Measurements from ENCODE around the gene ISM1. TPM values are rescaled to one million over a fixed set of nuclear protein-coding genes. Genes with fewer than 3 reads are reported as not detected.

ISM1 gene
- total and polyA plus RNA-seq, 2 donors (not counting 1 experiment from before 2014, with no cell fraction given): 0.10 to 0.17 TPM

DNA sequence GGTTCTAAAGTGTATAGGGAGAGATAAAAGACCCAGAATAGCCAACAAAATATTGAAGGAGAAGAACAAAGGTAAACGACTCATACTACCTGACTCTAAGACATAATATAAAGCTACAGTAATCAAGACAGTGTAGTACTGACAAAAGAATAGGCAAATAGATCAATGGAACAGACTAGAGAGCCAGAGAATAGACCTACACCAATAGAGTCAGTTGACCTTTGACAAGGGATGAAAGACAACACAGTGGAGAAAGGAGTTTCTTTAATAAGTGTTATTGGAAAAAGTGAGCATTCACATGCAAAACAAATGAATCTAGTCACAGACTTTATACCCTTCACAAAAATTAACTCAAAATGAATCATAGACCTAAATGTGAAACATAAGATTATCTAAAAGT, 96.4 kb downstream of the ISM1 start:
- no peak overlapping the region for H2AFZ ChIP-seq (ENCODE audit: low read length)
- H3K9me3 ChIP-seq (ENCODE audit: control insufficient read depth, insufficient read depth, low read depth, low read length): no peaks in the 10 kb centered on the region
- H3K27me3 ChIP-seq (ENCODE audit: control insufficient read depth, insufficient read depth, low read length): no peaks in the 10 kb centered on the region
- no peak overlapping the region for H3K9ac ChIP-seq (ENCODE audit: insufficient read depth, low read length)
- H3K79me2 ChIP-seq (ENCODE audit: control insufficient read depth, insufficient read depth, low read length): no peaks in the 10 kb centered on the region
- H4K20me1 ChIP-seq (ENCODE audit: control insufficient read depth, extremely low read depth, insufficient read depth, low read length): no peaks in the 10 kb centered on the region
- DNase-seq (ENCODE audit: low read depth in 2 of 2): no peak
- H3K36me3 ChIP-seq (ENCODE audit: control insufficient read depth, insufficient read depth, low read length): no peaks in the 10 kb centered on the region
- H3K4me3 ChIP-seq (replicated peaks in 1 of 4; ENCODE audit: control extremely low read depth in 1 of 4, insufficient read depth in 1 of 4, low read depth in 3 of 4, low read length in 4 of 4): no peak overlapping the region
- no peak for TF ChIP-seq EZH2 (IDR thresholded peaks at IDR 0.05; ENCODE audit: low read length, missing control alignments)
- TF ChIP-seq, protein P1, sequence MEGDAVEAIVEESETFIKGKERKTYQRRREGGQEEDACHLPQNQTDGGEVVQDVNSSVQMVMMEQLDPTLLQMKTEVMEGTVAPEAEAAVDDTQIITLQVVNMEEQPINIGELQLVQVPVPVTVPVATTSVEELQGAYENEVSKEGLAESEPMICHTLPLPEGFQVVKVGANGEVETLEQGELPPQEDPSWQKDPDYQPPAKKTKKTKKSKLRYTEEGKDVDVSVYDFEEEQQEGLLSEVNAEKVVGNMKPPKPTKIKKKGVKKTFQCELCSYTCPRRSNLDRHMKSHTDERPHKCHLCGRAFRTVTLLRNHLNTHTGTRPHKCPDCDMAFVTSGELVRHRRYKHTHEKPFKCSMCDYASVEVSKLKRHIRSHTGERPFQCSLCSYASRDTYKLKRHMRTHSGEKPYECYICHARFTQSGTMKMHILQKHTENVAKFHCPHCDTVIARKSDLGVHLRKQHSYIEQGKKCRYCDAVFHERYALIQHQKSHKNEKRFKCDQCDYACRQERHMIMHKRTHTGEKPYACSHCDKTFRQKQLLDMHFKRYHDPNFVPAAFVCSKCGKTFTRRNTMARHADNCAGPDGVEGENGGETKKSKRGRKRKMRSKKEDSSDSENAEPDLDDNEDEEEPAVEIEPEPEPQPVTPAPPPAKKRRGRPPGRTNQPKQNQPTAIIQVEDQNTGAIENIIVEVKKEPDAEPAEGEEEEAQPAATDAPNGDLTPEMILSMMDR (conservative IDR thresholded peaks at IDR 0.05 in 1 of 2, IDR thresholded peaks at IDR 0.05 in 1 of 2; ENCODE audit: low read depth in 1 of 2, low read length in 2 of 2): no peak
- H3K4me2 ChIP-seq (ENCODE audit: extremely low read depth, insufficient read depth, low read length): no peak overlapping the region
- H3K27ac ChIP-seq (ENCODE audit: insufficient read depth, low read length): no peak overlapping the region
- H3K4me1 ChIP-seq (ENCODE audit: control insufficient read depth, extremely low read depth, insufficient read depth, low read length): no peaks in the 10 kb centered on the region

DNA sequence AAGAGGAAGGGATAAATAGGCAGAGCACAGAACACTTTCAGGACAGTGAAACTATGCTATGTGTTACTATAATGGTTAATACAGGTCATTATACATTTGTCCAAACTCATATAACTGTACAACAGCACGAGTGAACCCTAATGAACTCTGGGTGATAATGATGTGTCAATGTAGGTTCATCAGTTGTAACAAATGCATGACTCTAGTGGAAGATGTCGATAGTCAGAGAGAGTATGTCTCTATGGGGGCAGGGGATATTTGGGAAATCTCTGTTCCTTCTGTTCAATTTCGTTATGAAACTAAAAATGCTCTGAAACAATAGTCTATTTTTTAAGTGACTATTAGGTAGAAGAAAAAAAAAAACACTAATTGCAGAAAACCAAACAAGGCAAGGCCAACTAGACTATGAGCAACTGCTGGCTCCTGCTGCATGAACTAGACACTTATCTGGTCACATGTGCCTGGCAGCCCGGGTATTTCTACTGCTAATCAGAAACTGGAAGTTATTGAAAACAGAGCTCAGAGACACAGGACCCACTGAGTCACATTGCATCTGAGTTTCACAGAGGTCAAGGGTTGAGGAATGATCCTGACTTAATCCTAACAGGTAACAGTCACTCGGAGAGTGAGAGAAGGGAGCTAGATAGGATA, 97.9 kb downstream of the ISM1 start:
- H3K4me3 ChIP-seq (replicated peaks in 1 of 4; ENCODE audit: control extremely low read depth in 1 of 4, insufficient read depth in 1 of 4, low read depth in 3 of 4, low read length in 4 of 4): no peak overlapping the region
- H3K79me2 ChIP-seq (ENCODE audit: control insufficient read depth, insufficient read depth, low read length): no peaks in the 10 kb centered on the region
- H3K4me1 ChIP-seq (ENCODE audit: control insufficient read depth, extremely low read depth, insufficient read depth, low read length): no peaks in the 10 kb centered on the region
- H3K9ac ChIP-seq (ENCODE audit: insufficient read depth, low read length): no peak overlapping the region
- no peak overlapping the region for H2AFZ ChIP-seq (ENCODE audit: low read length)
- H3K27ac ChIP-seq (ENCODE audit: insufficient read depth, low read length): no peak overlapping the region
- H3K36me3 ChIP-seq (ENCODE audit: control insufficient read depth, insufficient read depth, low read length): no peaks in the 10 kb centered on the region
- no peak overlapping the region for H3K4me2 ChIP-seq (ENCODE audit: extremely low read depth, insufficient read depth, low read length)
- no peak for DNase-seq (ENCODE audit: low read depth in 2 of 2)
- no peaks in the 10 kb centered on the region for H3K9me3 ChIP-seq (ENCODE audit: control insufficient read depth, insufficient read depth, low read depth, low read length)
- no peaks in the 10 kb centered on the region for H4K20me1 ChIP-seq (ENCODE audit: control insufficient read depth, extremely low read depth, insufficient read depth, low read length)
- H3K27me3 ChIP-seq (ENCODE audit: control insufficient read depth, insufficient read depth, low read length): no peaks in the 10 kb centered on the region
- TF ChIP-seq, protein P1 (conservative IDR thresholded peaks at IDR 0.05 in 1 of 2, IDR thresholded peaks at IDR 0.05 in 1 of 2; ENCODE audit: low read depth in 1 of 2, low read length in 2 of 2): no peak
- TF ChIP-seq EZH2 (IDR thresholded peaks at IDR 0.05; ENCODE audit: low read length, missing control alignments): no peak

- no peak for DNase-seq (ENCODE audit: low read depth in 2 of 2)
- Histone ChIP-seq H3K27ac (ENCODE audit: insufficient read depth, low read length) (no peak overlapping the region), H4K20me1 (ENCODE audit: control insufficient read depth, extremely low read depth, insufficient read depth, low read length) (no peaks in the 10 kb centered on the region), H3K9ac (ENCODE audit: insufficient read depth, low read length) (no peak overlapping the region), H3K9me3 (ENCODE audit: control insufficient read depth, insufficient read depth, low read depth, low read length) (no peaks in the 10 kb centered on the region), H3K4me3 (replicated peaks in 1 of 4; ENCODE audit: control extremely low read depth in 1 of 4, insufficient read depth in 1 of 4, low read depth in 3 of 4, low read length in 4 of 4) (no peak overlapping the region), H3K4me1 (ENCODE audit: control insufficient read depth, extremely low read depth, insufficient read depth, low read length) (no peaks in the 10 kb centered on the region), H3K4me2 (ENCODE audit: extremely low read depth, insufficient read depth, low read length) (no peak overlapping the region), H3K27me3 (ENCODE audit: control insufficient read depth, insufficient read depth, low read length) (no peaks in the 10 kb centered on the region), H3K36me3 (ENCODE audit: control insufficient read depth, insufficient read depth, low read length) (no peaks in the 10 kb centered on the region), H2AFZ (ENCODE audit: low read length) (no peak overlapping the region), H3K79me2 (ENCODE audit: control insufficient read depth, insufficient read depth, low read length) (no peaks in the 10 kb centered on the region)
- TF ChIP-seq EZH2 (IDR thresholded peaks at IDR 0.05; ENCODE audit: low read length, missing control alignments): no peak
- TF ChIP-seq, protein P1 (conservative IDR thresholded peaks at IDR 0.05 in 1 of 2, IDR thresholded peaks at IDR 0.05 in 1 of 2; ENCODE audit: low read depth in 1 of 2, low read length in 2 of 2): no peak
Measured at GRCh38 chr20:13320702-13321101, 99.6 kb downstream of the ISM1 start.
